Measurements from ENCODE around the gene HACD2.

HACD2 gene

DNA sequence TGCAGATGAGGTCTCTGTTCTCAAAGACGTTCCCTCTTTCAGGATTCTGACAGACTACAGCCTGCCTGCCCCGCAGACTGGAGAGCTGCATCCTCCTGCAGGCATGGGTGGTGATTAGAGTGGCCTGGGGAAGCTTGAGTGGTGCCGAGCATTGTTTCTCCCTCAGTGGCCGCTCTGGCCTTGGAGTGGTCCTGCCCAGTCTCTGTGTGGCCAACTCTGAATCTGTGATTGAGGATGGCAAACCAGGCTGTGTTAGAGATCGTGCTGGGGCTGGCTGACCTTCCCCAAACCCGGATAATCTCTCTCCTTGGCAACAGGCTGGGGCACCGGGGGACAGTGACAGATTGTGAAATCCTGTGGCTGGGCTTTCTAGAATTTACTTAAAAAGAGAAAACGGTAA is 125.0 kb downstream of the HACD2 start:
- Mint-ChIP-seq H3K4me3 (no peak overlapping the region), H3K27ac (no peak overlapping the region), H3K36me3 (no peaks in the 10 kb centered on the region), H3K4me1 (no peaks in the 10 kb centered on the region), H3K27me3 (peaks cover 56% of the 10 kb centered on the region), H3K9me3 (no peaks in the 10 kb centered on the region)
- no peak for DNase-seq
- CTCF ChIA-PET = no interaction called here

DNA sequence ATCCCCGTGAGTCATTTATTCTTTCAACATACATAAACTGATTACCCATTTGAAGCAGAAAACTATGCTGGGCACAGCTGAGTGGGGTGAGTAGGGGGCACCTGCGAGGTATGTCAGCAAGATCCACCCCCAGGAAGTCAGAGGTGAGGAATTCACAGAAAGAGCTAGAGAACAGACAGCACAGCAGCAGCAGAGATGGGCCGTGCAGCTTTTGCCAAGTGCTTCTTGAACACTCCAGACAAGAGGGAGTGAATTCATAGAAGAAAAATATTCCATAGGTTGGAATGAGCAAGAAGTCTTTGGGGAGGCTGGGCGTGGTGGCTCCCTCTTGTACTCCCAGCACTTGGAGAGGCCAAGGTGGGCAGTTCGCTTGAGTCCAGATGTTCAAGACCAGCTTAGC is 126.6 kb downstream of the HACD2 start:
- Mint-ChIP-seq H3K4me1 (no peaks in the 10 kb centered on the region), H3K4me3 (no peak overlapping the region), H3K27me3 (peaks cover 54% of the 10 kb centered on the region), H3K27ac (no peak overlapping the region), H3K9me3 (no peaks in the 10 kb centered on the region), H3K36me3 (no peaks in the 10 kb centered on the region)
- CTCF ChIA-PET = no interaction called here
- DNase-seq = no peak

DNA sequence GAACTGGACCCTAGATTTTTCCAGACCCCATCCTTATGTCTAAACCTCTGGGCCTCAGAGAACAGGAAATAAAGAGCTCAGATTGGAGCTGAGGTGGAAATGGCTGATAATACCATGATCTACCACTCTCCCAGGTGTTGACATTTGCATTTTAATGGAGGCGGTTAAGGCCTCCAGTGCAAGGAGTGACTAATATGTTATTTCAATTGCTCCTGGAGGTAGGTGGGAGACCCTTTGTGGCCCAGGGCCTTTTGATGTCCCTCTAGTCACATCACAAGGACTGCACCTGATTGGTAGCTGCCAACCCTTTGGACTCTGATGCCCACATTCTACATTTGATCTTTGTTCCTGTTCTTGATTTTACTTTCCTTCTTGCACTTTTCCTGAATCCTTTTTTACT is 127.0 kb downstream of the HACD2 start:
- DNase-seq = no peak
- H3K27me3 Mint-ChIP-seq = peaks cover 54% of the 10 kb centered on the region
- no peak overlapping the region for H3K27ac Mint-ChIP-seq
- no peaks in the 10 kb centered on the region for H3K36me3 Mint-ChIP-seq
- no peak overlapping the region for H3K4me3 Mint-ChIP-seq
- CTCF ChIA-PET = no interaction called here
- no peaks in the 10 kb centered on the region for H3K4me1 Mint-ChIP-seq
- H3K9me3 Mint-ChIP-seq = no peaks in the 10 kb centered on the region

DNA sequence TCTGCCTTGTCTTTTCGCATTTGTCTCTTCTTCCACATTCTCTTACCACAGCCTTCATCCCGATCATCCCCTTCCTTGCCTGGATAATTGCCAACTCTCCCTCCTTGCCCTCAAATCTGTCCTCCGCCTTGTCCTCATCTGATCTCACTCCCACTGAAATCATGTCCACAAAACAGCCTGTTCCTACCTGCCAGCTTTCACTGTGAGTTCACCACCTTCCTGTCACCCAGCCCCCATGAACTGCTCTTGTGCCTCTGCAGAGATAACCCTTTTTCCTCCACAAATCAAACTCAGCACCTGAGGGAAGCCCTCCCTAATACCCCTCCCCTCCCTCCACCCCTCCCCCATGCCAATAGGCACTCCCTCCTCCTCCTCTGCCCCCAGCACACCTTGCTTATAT is 131.2 kb downstream of the HACD2 start:
- peaks cover 67% of the 10 kb centered on the region for H3K27me3 Mint-ChIP-seq
- no peak for DNase-seq
- no peaks in the 10 kb centered on the region for H3K9me3 Mint-ChIP-seq
- CTCF ChIA-PET = no interaction called here
- H3K4me3 Mint-ChIP-seq = no peak overlapping the region
- no peaks in the 10 kb centered on the region for H3K36me3 Mint-ChIP-seq
- peaks cover 2% of the 10 kb centered on the region for H3K4me1 Mint-ChIP-seq
- H3K27ac Mint-ChIP-seq = no peak overlapping the region

DNA sequence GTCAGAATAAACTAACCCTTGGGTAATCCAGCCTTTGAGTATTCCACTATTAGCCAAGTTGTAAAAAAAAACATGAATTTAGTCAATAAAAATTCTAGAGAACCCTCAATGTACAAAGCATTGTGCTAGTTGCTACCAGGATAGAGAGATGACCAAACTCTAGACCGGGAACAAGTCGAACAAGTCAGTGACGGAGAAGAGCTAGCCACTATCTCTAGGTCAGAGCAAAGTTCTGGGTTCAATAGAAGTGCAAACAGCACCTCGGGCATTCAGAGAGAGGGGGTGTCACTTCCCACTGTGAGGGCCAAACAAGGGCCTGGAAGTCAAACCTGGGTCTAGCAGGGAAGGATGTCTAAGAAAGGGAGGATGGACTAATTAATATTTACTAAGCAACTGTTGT is 133.7 kb downstream of the HACD2 start:
- no peak for DNase-seq
- Mint-ChIP-seq H3K27me3 (peaks cover 80% of the 10 kb centered on the region), H3K9me3 (no peaks in the 10 kb centered on the region), H3K27ac (no peak overlapping the region), H3K4me1 (peaks cover 4% of the 10 kb centered on the region), H3K36me3 (no peaks in the 10 kb centered on the region), H3K4me3 (no peak overlapping the region)
- CTCF ChIA-PET = no interaction called here

DNA sequence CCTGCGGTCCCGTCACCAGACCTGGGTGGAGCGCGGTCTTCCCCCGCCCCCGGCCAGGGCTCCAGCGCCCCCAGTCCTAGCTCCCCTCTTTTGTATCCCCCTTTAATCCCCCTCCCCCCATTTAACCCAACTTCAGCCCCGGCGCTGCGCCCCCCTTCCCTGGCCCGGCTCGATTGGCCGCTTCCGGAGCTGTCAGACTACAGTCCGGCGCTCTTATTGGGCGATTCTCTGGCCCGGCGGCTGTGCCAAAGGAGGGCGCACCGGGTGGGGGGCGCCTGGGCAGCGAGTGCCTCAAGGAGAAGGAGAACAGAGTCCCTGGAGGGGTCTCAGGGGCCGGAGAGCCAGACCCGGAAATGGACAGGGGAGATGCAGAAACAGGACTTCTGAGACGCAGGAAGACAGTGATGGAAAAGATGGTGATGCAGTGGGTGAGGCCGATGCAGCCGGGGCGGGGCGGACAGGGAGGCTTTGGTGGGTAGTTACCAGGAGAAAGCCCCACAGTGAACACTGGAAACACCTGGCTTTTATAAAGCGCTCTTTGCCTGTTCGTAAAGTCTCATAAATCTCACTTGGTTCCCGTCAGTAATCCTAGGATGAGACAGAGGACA is 134.8 kb downstream of the HACD2 start:
- CTCF ChIA-PET = no interaction called here
- Mint-ChIP-seq H3K36me3 (no peaks in the 10 kb centered on the region), H3K27ac (no peak overlapping the region), H3K4me3 (no peak overlapping the region), H3K27me3 (peaks cover 89% of the 10 kb centered on the region), H3K9me3 (no peaks in the 10 kb centered on the region), H3K4me1 (peaks cover 4% of the 10 kb centered on the region)
- DNase-seq = no peak

DNA sequence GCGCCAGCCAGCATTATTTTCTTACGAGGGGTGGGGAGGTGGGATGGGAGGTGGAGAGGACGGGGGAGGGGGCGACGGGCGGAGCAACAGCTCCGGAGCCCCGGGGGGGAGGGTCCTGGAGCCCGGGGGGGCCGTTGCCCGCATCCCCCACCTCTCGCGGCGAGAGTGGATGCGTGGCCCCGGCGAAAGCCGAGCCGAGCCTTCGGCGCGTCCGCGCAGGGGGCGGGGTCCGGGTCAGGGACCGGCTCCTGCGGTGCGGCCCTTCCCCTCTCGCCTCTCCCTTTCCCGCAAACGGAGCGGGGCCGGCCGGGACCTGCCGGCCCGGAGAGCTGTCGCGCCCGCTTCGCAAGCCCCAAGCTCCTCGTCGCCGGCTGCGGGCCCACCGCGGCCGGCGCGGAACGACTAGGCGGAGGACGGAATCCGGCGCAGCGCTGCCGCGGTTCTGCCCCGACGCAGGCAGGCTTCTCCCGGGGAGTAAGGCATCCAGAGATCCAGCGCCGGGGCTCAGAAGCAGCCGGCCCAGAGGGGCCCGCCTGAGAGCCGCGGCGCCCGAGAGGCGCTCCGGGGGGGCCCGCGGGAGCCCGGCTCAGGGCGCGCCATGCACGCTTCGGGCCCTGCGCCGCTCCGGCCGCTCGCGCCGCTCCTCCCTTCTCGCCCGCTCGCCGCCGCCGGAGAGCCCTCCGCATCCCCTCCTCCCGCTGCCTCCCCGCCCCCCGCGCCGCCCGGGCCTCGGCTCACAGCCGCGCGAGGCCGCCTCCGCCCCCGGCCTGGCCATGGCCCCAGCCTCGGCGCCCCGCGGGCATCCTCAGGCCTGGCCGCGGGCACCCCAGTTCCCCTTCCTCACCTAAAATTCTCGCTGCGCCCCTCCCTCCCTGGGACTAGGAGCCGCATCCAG is 135.5 kb downstream of the HACD2 start:
- peaks cover 4% of the 10 kb centered on the region for H3K4me1 Mint-ChIP-seq
- no peak overlapping the region for H3K27ac Mint-ChIP-seq
- H3K27me3 Mint-ChIP-seq = peaks cover 89% of the 10 kb centered on the region
- no peaks in the 10 kb centered on the region for H3K9me3 Mint-ChIP-seq
- CTCF ChIA-PET = interaction anchor here (3.3 kb wide), 1 partner anchor 110 kb away, joined by 19 read pairs; no protein-coding TSS in a partner anchor
- no peak for DNase-seq
- H3K4me3 Mint-ChIP-seq = no peak overlapping the region
- H3K36me3 Mint-ChIP-seq = no peaks in the 10 kb centered on the region

DNA sequence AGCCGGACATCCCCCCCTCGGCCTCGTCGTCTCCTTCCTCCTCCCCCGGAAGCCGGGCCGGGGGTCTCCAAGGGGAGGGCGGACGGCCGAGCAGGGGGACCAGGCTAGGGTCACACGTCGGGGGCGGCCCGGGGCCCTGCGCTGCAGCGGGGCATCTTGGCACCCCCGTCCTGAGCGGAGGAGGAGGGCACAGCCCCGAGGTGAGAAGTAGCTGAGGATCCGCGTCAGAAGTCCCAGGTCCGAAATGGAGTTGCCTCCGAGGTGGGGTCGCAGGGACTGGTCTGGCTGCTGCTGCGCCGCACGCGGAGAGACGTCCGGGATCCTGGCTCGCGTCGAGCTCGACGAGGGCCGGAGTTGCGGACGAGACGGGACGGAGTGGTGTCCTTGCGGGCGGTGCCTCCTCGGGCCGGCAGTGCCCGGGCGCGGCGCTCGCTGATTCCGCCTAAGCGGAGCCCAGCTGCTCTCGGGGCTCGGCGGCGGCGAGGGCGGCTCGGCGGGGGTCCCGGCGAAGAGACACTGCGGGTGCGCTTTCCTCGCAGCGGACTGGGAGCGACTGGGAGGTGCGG is 136.2 kb downstream of the HACD2 start, which contains the start of gene ADCY5:
ADCY5 (minus strand) TSS at position 555 of the 566 bp plus-strand sequence; CDS start at position 10, 545 bp downstream.
- H3K27ac Mint-ChIP-seq = no peak within 1 kb of the TSS
- no peak for DNase-seq
- H3K27me3 Mint-ChIP-seq = peaks cover 89% of the 10 kb centered on the region
- no peaks in the 10 kb centered on the region for H3K9me3 Mint-ChIP-seq
- H3K4me1 Mint-ChIP-seq = peaks cover 4% of the 10 kb centered on the region
- peak within 1 kb of the TSS; percentile 21 for H3K4me3 Mint-ChIP-seq
- no peaks in the 10 kb centered on the region for H3K36me3 Mint-ChIP-seq
- CTCF ChIA-PET = interaction anchor here (3.3 kb wide), 1 partner anchor 111 kb away, joined by 19 read pairs; no protein-coding TSS in a partner anchor

DNA sequence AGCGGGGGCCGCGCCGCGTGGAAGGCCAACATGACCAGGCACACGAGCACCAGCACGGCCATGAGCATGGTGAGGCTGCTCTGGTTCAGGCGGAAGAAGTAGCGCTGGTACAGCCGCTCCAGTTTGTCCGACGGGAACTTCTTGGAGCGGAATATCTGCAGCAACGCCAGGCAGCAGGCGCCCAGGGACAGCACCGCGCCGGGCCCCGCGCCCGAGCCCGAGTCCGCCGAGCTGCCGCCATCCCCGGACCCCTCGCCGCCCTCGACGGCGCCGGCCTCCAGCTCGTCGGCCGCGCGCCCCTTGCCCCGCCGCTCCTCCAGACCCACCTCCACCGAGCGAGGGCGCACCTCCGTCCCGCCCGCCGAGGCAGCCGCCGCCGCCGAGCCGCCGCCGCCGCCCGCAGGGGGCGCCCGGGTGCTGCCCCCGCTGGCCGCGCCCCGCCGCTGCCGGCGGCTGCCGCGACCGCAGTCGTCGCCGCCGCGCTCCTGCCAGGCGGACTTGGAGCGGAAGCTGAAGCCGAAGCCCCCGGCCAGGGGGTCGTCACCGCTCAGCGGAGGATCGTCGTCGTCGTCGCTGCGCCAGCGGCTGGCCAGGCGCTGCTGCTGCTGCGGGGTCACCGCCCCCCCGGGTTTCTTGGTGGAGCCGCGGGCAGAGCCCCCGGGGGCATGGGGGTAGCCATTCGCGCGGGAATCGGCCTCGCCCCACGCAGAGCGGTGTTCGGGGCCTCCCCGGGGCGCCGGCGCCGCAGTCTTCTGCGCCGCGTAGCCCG is 136.9 kb downstream of the HACD2 start:
- CTCF ChIA-PET = interaction anchor here (1.1 to 3.3 kb wide), 2 partner anchors 43 to 111 kb away, joined by 3 to 19 read pairs; no protein-coding TSS in a partner anchor

DNA sequence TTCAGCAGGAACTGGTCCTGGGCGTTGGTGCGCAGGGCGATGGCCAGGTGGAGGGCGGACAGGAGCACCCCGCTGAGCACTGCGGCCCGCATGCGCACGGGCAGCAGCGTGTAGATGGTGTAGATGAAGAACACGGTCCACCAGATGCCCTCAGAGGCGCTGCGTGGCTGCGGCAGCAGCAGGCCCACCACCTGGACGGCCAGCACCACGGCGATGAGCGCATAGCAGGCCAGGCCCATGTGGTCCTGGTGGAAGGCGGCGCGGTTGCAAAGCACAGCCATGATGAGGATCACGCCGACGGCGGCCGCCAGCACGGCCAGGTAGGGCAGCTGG is 137.5 kb downstream of the HACD2 start:
- CTCF ChIA-PET = interaction anchor here (1.1 to 3.3 kb wide), 4 partner anchors 43 to 112 kb away, joined by 3 to 19 read pairs (median 3); no protein-coding TSS in a partner anchor
- Mint-ChIP-seq H3K4me3 (no peak overlapping the region), H3K27me3 (peaks cover 94% of the 10 kb centered on the region)

More for the DNA sequence above, 136.9 kb downstream of the HACD2 start:
- no peak overlapping the region for H3K4me3 Mint-ChIP-seq
- no peak overlapping the region for H3K27ac Mint-ChIP-seq
- H3K9me3 Mint-ChIP-seq = no peaks in the 10 kb centered on the region
- H3K36me3 Mint-ChIP-seq = no peaks in the 10 kb centered on the region
- peaks cover 90% of the 10 kb centered on the region for H3K27me3 Mint-ChIP-seq
- H3K4me1 Mint-ChIP-seq = peaks cover 4% of the 10 kb centered on the region
- DNase-seq = peak; percentile 57

DNA sequence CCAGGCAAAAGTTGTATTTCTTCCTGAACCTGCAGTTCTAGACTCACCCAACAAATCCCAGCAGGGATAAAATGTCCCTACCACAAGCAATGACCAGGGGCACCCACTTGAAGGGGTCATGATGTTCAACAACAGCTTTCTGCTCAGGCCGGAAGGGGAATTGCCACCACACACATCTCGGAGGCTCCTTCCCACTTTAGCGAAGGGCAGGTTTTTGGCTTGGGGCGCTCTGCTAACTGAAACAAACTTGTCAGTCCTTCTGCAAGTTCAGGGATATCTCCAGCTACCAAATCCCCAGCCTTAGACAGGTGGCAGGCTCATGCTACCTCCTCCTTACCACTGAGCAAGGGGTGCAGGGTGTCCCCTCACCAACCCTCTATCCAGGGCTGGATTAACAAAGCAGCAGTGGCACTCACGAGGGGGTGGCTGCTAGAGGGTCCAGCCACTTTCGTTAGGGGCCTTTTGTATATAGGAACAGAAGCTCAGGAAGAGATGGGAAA is 138.2 kb downstream of the HACD2 start:
- CTCF ChIA-PET = interaction anchor here (1.1 to 3.3 kb wide), 4 partner anchors 44 to 113 kb away, joined by 3 to 19 read pairs (median 3); no protein-coding TSS in a partner anchor
- Mint-ChIP-seq H3K4me3 (peak overlapping the region; percentile 27), H3K4me1 (peaks cover 4% of the 10 kb centered on the region), H3K27ac (no peak overlapping the region), H3K27me3 (peaks cover 88% of the 10 kb centered on the region), H3K9me3 (no peaks in the 10 kb centered on the region), H3K36me3 (no peaks in the 10 kb centered on the region)
- DNase-seq = no peak

More for the DNA sequence above, 137.5 kb downstream of the HACD2 start:
- no peak overlapping the region for H3K27ac Mint-ChIP-seq
- peaks cover 4% of the 10 kb centered on the region for H3K4me1 Mint-ChIP-seq
- DNase-seq = no peak
- H3K9me3 Mint-ChIP-seq = no peaks in the 10 kb centered on the region
- no peaks in the 10 kb centered on the region for H3K36me3 Mint-ChIP-seq

DNA sequence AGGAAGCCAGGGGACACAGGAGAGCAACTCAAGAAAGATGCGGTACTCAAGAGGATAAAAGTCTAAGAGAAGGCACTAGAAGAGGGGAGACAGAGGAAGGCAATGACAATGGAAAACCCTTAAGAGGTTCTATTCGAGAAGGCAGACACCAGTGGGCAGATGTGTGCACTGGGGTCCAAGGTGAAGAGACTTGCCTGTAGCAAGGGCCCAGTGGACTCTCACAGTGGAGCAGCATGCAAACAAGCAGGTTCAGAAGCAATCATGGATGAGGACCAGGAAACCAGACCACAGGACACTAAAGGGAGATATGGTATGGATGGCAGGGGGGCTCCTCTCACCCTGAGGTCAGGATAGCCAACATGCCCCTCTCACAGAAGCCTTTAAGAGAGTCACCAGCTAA is 138.6 kb downstream of the HACD2 start:
- Mint-ChIP-seq H3K4me3 (no peak overlapping the region), H3K4me1 (peaks cover 4% of the 10 kb centered on the region), H3K27ac (no peak overlapping the region), H3K27me3 (peaks cover 83% of the 10 kb centered on the region), H3K9me3 (no peaks in the 10 kb centered on the region), H3K36me3 (no peaks in the 10 kb centered on the region)
- no peak for DNase-seq
- CTCF ChIA-PET = interaction anchor here (1.1 to 3.3 kb wide), 3 partner anchors 47 to 113 kb away, joined by 3 to 19 read pairs (median 3); no protein-coding TSS in a partner anchor

DNA sequence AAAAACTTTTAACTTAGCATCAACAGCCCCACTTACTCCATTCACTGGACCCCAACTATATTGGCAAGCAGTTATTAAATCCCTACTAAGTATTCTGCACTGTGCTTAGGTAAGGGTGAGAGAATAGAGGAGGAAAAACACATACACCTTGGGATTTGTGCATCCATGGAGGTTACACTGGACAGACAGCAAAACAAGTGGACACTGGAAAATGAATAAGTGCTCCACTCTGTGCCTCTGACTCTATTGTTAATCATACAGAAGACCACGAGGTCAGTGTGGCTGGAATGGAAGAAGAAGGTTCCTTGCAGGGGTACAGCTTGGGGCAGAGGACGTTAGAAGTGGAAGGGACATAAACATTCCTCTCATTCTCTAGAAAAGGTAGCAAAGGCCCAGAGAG is 139.2 kb downstream of the HACD2 start:
- Mint-ChIP-seq H3K4me1 (peaks cover 4% of the 10 kb centered on the region), H3K36me3 (no peaks in the 10 kb centered on the region), H3K27ac (no peak overlapping the region), H3K27me3 (peaks cover 79% of the 10 kb centered on the region), H3K9me3 (no peaks in the 10 kb centered on the region), H3K4me3 (no peak overlapping the region)
- CTCF ChIA-PET = interaction anchor here (0.8 to 3.3 kb wide), 4 partner anchors 106 to 119 kb away, joined by 3 to 19 read pairs (median 4); no protein-coding TSS in a partner anchor
- DNase-seq = no peak
